ENCODE data around the gene CCM2L.
"Not testable (repeated sequence)": the region's sequence is repeated elsewhere in the genome, so short reads cannot be mapped to it uniquely, and the experiment has no call there.

Gene CCM2L

GRCh38 chr20:32028647-32029372 lies 18.6 kb downstream of the CCM2L start:
- no peak for DNase-seq (ENCODE audit: low read depth)

GRCh38 chr20:32029561-32029960 lies 19.3 kb downstream of the CCM2L start:
- no peak for DNase-seq (ENCODE audit: low read depth)

- peak; percentile 69 for DNase-seq (ENCODE audit: low read depth)
These were observed 21.0 kb downstream of the CCM2L start for GRCh38 chr20:32031007-32031958.

GRCh38 chr20:32033316-32033715 lies 23.1 kb downstream of the CCM2L start:
- no peak for DNase-seq (ENCODE audit: low read depth)

GRCh38 chr20:32033721-32034120 lies 23.5 kb downstream of the CCM2L start:
- DNase-seq (ENCODE audit: low read depth), result not testable (repeated sequence)

- DNase-seq (ENCODE audit: low read depth), result no peak
These were observed 24.6 kb downstream of the CCM2L start for GRCh38 chr20:32034581-32035425.

- DNase-seq (ENCODE audit: low read depth), result no peak
These were observed 25.2 kb downstream of the CCM2L start for GRCh38 chr20:32035426-32035779.

- no peak for DNase-seq (ENCODE audit: low read depth)
These were observed 26.0 kb downstream of the CCM2L start for GRCh38 chr20:32036252-32036651.

- DNase-seq (ENCODE audit: low read depth), result peak; percentile 16
These were observed 26.7 kb downstream of the CCM2L start for GRCh38 chr20:32036716-32037485.

- peak; percentile 41 for DNase-seq (ENCODE audit: low read depth)
These were observed 27.7 kb downstream of the CCM2L start for GRCh38 chr20:32037929-32038328.

- DNase-seq (ENCODE audit: low read depth), result no peak
These were observed 30.1 kb downstream of the CCM2L start for GRCh38 chr20:32040142-32040953.

GRCh38 chr20:32045999-32046398 lies 35.8 kb downstream of the CCM2L start:
- no peak for DNase-seq (ENCODE audit: low read depth)

GRCh38 chr20:32050324-32050841 lies 40.1 kb downstream of the CCM2L start:
- DNase-seq (ENCODE audit: low read depth), result no peak

GRCh38 chr20:32050851-32051556 lies 40.8 kb downstream of the CCM2L start:
- no peak for DNase-seq (ENCODE audit: low read depth)

- DNase-seq (ENCODE audit: low read depth), result no peak
These were observed 41.5 kb downstream of the CCM2L start for GRCh38 chr20:32051720-32052089.

- no peak for DNase-seq (ENCODE audit: low read depth)
These were observed 42.0 kb downstream of the CCM2L start, which contains the start of gene HCK for GRCh38 chr20:32052090-32052777. Gene HCK (plus strand): TSS chr20:32052242.

- no peak for DNase-seq (ENCODE audit: low read depth)
These were observed 42.6 kb downstream of the CCM2L start for GRCh38 chr20:32052778-32053362.

GRCh38 chr20:32053648-32054047 lies 43.4 kb downstream of the CCM2L start:
- DNase-seq (ENCODE audit: low read depth), result no peak

Data from fibroblast of the conjunctiva (primary cell).